Measurements from ENCODE around the gene TMEM259. TPM values are rescaled to one million over a fixed set of nuclear protein-coding genes. Genes with fewer than 3 reads are reported as not detected.
A peak's percentile ranks its signal among the peaks of the same experiment; 100 is the strongest.

Gene TMEM259
- total and polyA plus RNA-seq, 2 of the 13 experiments (the other 11 are each of a cell fraction or from before 2014, with no cell fraction given): 64.7 to 164 TPM

DNA sequence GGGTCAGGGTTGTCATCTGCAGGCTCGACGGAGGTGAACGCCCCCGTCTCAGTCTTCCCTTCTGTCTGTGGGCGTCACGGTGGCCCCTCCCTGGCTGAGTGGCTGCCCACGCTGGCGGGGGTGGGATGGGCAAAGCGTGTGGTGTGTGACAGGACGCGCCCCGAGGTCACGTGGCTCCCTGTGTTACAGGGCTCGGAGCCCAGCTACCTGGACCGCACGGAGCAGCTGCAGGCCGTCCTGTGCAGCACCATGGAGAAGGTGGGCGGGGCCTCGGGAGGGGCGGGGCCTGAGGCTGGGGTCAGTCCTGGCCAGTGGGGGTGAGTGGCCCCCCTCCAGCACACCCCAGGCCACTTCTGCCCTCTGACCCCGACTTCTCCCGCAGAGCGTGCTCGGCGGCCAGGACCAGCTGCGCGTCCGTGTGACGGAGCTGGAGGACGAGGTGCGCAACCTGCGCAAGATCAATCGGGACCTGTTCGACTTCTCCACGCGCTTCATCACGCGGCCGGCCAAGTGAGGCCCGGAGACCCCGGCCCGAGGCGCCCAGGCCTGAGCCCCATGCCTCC lies 27.0 kb downstream of the TMEM259 start (continued):
- TF ChIP-seq ZNF788 (CRISPR knock-in tag; IDR thresholded peaks at IDR 0.05; ENCODE audit: borderline replicate concordance) (no peak), TGIF2 (CRISPR knock-in tag; IDR thresholded peaks at IDR 0.05) (no peak), ZNF674 (CRISPR knock-in tag; IDR thresholded peaks at IDR 0.05; ENCODE audit: low read depth) (no peak), SRSF4 (IDR thresholded peaks at IDR 0.05; ENCODE audit: low read depth, low read length, poor library complexity, severe bottlenecking) (no peak), RNF2 (conservative IDR thresholded peaks at IDR 0.05; ENCODE audit: low read depth) (no peak; the same call in 1 of the 2 replicates), ZNF282 (IDR thresholded peaks at IDR 0.05; ENCODE audit: partially characterized antibody) (no peak), NR3C1 (CRISPR knock-in tag; IDR thresholded peaks at IDR 0.05) (no peak), ZFP41 (CRISPR knock-in tag; IDR thresholded peaks at IDR 0.05; ENCODE audit: borderline replicate concordance) (no peak), ZNF274 (CRISPR knock-in tag; IDR thresholded peaks at IDR 0.05) (no peak), HOXA5 (CRISPR knock-in tag; IDR thresholded peaks at IDR 0.05) (no peak), ZFP36L1 (CRISPR knock-in tag; IDR thresholded peaks at IDR 0.05) (no peak), ZNF121 (CRISPR knock-in tag; IDR thresholded peaks at IDR 0.05) (no peak), ZMYM2 (CRISPR knock-in tag; IDR thresholded peaks at IDR 0.05) (no peak), PRPF4 (IDR thresholded peaks at IDR 0.05; ENCODE audit: low read depth, low read length, poor library complexity, severe bottlenecking) (no peak)
- TF ChIP-seq, protein P1, sequence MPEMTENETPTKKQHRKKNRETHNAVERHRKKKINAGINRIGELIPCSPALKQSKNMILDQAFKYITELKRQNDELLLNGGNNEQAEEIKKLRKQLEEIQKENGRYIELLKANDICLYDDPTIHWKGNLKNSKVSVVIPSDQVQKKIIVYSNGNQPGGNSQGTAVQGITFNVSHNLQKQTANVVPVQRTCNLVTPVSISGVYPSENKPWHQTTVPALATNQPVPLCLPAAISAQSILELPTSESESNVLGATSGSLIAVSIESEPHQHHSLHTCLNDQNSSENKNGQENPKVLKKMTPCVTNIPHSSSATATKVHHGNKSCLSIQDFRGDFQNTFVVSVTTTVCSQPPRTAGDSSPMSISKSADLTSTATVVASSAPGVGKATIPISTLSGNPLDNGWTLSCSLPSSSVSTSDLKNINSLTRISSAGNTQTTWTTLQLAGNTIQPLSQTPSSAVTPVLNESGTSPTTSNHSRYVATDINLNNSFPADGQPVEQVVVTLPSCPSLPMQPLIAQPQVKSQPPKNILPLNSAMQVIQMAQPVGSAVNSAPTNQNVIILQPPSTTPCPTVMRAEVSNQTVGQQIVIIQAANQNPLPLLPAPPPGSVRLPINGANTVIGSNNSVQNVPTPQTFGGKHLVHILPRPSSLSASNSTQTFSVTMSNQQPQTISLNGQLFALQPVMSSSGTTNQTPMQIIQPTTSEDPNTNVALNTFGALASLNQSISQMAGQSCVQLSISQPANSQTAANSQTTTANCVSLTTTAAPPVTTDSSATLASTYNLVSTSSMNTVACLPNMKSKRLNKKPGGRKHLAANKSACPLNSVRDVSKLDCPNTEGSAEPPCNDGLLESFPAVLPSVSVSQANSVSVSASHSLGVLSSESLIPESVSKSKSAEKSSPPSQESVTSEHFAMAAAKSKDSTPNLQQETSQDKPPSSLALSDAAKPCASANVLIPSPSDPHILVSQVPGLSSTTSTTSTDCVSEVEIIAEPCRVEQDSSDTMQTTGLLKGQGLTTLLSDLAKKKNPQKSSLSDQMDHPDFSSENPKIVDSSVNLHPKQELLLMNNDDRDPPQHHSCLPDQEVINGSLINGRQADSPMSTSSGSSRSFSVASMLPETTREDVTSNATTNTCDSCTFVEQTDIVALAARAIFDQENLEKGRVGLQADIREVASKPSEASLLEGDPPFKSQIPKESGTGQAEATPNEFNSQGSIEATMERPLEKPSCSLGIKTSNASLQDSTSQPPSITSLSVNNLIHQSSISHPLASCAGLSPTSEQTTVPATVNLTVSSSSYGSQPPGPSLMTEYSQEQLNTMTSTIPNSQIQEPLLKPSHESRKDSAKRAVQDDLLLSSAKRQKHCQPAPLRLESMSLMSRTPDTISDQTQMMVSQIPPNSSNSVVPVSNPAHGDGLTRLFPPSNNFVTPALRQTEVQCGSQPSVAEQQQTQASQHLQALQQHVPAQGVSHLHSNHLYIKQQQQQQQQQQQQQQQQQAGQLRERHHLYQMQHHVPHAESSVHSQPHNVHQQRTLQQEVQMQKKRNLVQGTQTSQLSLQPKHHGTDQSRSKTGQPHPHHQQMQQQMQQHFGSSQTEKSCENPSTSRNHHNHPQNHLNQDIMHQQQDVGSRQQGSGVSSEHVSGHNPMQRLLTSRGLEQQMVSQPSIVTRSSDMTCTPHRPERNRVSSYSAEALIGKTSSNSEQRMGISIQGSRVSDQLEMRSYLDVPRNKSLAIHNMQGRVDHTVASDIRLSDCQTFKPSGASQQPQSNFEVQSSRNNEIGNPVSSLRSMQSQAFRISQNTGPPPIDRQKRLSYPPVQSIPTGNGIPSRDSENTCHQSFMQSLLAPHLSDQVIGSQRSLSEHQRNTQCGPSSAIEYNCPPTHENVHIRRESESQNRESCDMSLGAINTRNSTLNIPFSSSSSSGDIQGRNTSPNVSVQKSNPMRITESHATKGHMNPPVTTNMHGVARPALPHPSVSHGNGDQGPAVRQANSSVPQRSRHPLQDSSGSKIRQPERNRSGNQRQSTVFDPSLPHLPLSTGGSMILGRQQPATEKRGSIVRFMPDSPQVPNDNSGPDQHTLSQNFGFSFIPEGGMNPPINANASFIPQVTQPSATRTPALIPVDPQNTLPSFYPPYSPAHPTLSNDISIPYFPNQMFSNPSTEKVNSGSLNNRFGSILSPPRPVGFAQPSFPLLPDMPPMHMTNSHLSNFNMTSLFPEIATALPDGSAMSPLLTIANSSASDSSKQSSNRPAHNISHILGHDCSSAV (CRISPR knock-in tag; IDR thresholded peaks at IDR 0.05; ENCODE audit: borderline replicate concordance): no peak
- TF ChIP-seq, protein P2, sequence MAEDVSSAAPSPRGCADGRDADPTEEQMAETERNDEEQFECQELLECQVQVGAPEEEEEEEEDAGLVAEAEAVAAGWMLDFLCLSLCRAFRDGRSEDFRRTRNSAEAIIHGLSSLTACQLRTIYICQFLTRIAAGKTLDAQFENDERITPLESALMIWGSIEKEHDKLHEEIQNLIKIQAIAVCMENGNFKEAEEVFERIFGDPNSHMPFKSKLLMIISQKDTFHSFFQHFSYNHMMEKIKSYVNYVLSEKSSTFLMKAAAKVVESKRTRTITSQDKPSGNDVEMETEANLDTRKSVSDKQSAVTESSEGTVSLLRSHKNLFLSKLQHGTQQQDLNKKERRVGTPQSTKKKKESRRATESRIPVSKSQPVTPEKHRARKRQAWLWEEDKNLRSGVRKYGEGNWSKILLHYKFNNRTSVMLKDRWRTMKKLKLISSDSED (CRISPR knock-in tag; IDR thresholded peaks at IDR 0.05): no peak
- TF ChIP-seq, protein P3, sequence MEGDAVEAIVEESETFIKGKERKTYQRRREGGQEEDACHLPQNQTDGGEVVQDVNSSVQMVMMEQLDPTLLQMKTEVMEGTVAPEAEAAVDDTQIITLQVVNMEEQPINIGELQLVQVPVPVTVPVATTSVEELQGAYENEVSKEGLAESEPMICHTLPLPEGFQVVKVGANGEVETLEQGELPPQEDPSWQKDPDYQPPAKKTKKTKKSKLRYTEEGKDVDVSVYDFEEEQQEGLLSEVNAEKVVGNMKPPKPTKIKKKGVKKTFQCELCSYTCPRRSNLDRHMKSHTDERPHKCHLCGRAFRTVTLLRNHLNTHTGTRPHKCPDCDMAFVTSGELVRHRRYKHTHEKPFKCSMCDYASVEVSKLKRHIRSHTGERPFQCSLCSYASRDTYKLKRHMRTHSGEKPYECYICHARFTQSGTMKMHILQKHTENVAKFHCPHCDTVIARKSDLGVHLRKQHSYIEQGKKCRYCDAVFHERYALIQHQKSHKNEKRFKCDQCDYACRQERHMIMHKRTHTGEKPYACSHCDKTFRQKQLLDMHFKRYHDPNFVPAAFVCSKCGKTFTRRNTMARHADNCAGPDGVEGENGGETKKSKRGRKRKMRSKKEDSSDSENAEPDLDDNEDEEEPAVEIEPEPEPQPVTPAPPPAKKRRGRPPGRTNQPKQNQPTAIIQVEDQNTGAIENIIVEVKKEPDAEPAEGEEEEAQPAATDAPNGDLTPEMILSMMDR (CRISPR knock-in tag; IDR thresholded peaks at IDR 0.05): no peak
- TF ChIP-seq, protein P4, sequence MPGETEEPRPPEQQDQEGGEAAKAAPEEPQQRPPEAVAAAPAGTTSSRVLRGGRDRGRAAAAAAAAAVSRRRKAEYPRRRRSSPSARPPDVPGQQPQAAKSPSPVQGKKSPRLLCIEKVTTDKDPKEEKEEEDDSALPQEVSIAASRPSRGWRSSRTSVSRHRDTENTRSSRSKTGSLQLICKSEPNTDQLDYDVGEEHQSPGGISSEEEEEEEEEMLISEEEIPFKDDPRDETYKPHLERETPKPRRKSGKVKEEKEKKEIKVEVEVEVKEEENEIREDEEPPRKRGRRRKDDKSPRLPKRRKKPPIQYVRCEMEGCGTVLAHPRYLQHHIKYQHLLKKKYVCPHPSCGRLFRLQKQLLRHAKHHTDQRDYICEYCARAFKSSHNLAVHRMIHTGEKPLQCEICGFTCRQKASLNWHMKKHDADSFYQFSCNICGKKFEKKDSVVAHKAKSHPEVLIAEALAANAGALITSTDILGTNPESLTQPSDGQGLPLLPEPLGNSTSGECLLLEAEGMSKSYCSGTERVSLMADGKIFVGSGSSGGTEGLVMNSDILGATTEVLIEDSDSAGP (CRISPR knock-in tag; IDR thresholded peaks at IDR 0.05; ENCODE audit: borderline replicate concordance): peak; percentile 46; the same call in 1 of the 2 replicates

All from HepG2 (cell line).